Left renal cortex interstitium (tissue), 4 donors: Measurements from ENCODE around the gene TRIM17. TPM values are rescaled to one million over a fixed set of nuclear protein-coding genes. Genes with fewer than 3 reads are reported as not detected.

ENCODE experiments used
- DNase-seq, 4 donors: peaks; one replicate each; pipeline ENCODE4 v3.0.0-alpha.2; 2013; ENCODE audit warnings: low read depth in 4 of 4, low spot score in 2 of 4, missing footprints in 1 of 4
- polyA plus RNA-seq, 4 donors: library from polyadenylated mRNA; unstranded; fragments of 120-200 nt; gene quantifications; one replicate each; pipeline ENCODE4 v1.2.1, GENCODE V29; 2013; ENCODE audit not compliant: insufficient read length in 4 of 4

TRIM17 gene
- polyA plus RNA-seq, 4 donors, result 4.6 to 14.0 (median 8.7) TPM

- DNase-seq, result no peak
These were observed 45.5 kb downstream of the TRIM17 start for GRCh38 chr1:228370941-228371740.

- no peak for DNase-seq
These were observed 46.2 kb downstream of the TRIM17 start for GRCh38 chr1:228370439-228370940.

GRCh38 chr1:228369608-228370438 is 46.8 kb downstream of the TRIM17 start:
- no peak for DNase-seq

- DNase-seq, result no peak
These were observed 47.7 kb downstream of the TRIM17 start for GRCh38 chr1:228368801-228369607.

- DNase-seq, result no peak
These were observed 48.6 kb downstream of the TRIM17 start for GRCh38 chr1:228367798-228368791.

GRCh38 chr1:228366866-228367741 is 49.6 kb downstream of the TRIM17 start:
- no peak for DNase-seq

- no peak for DNase-seq
These were observed 50.4 kb downstream of the TRIM17 start for GRCh38 chr1:228366062-228366865.

GRCh38 chr1:228365271-228366061 is 51.2 kb downstream of the TRIM17 start:
- no peak for DNase-seq

GRCh38 chr1:228364706-228365213 is 51.9 kb downstream of the TRIM17 start:
- DNase-seq, result no peak

GRCh38 chr1:228364068-228364705 is 52.5 kb downstream of the TRIM17 start:
- no peak for DNase-seq

- DNase-seq, result no peak
These were observed 53.0 kb downstream of the TRIM17 start for GRCh38 chr1:228363686-228364067.

- DNase-seq, result no peak
These were observed 53.7 kb downstream of the TRIM17 start for GRCh38 chr1:228362884-228363450.

GRCh38 chr1:228362141-228362883 is 54.3 kb downstream of the TRIM17 start:
- no peak for DNase-seq

GRCh38 chr1:228361314-228362140 is 55.1 kb downstream of the TRIM17 start:
- no peak for DNase-seq
